Measurements from ENCODE around the gene SUN1.

SUN1 gene

GRCh38 chr7:886626-887487 is 54.6 kb downstream of the SUN1 start:
- TF ChIP-seq CTCF (IDR thresholded peaks at IDR 0.05; ENCODE audit: low read depth, low read length): no peak
- no peak for DNase-seq (ENCODE audit: extremely low read depth, low read depth)

GRCh38 chr7:887488-887820 is 55.2 kb downstream of the SUN1 start:
- no peak for DNase-seq (ENCODE audit: extremely low read depth, low read depth)
- TF ChIP-seq CTCF (IDR thresholded peaks at IDR 0.05; ENCODE audit: low read depth, low read length): no peak

GRCh38 chr7:888081-889024 is 56.1 kb downstream of the SUN1 start:
- DNase-seq (ENCODE audit: extremely low read depth, low read depth): no peak
- TF ChIP-seq CTCF (IDR thresholded peaks at IDR 0.05; ENCODE audit: low read depth, low read length): no peak

GRCh38 chr7:889025-889390 is 56.7 kb downstream of the SUN1 start:
- TF ChIP-seq CTCF (IDR thresholded peaks at IDR 0.05; ENCODE audit: low read depth, low read length): no peak
- no peak for DNase-seq (ENCODE audit: extremely low read depth, low read depth)

- no peak for TF ChIP-seq CTCF (IDR thresholded peaks at IDR 0.05; ENCODE audit: low read depth, low read length)
- DNase-seq (ENCODE audit: extremely low read depth, low read depth): no peak
These were observed 57.1 kb downstream of the SUN1 start for GRCh38 chr7:889391-889790.

GRCh38 chr7:890868-891267 is 58.6 kb downstream of the SUN1 start:
- no peak for TF ChIP-seq CTCF (IDR thresholded peaks at IDR 0.05; ENCODE audit: low read depth, low read length)
- no peak for DNase-seq (ENCODE audit: extremely low read depth, low read depth)

GRCh38 chr7:891291-891690 is 59.0 kb downstream of the SUN1 start:
- no peak for DNase-seq (ENCODE audit: extremely low read depth, low read depth)
- TF ChIP-seq CTCF (IDR thresholded peaks at IDR 0.05; ENCODE audit: low read depth, low read length): no peak

Measured in AG09319 (cell line).